Keratinocyte (primary cell): ENCODE measurements around the gene IHH.

Source experiments
- EZH2 ChIP-seq: IDR thresholded peaks from one replicate; pipeline ENCODE4 v1.6.1; 2012; ENCODE audit warnings: inconsistent platforms, mild to moderate bottlenecking, low read length, moderate library complexity
- TF ChIP-seq, protein P1 (sequence below), 3 experiments: IDR thresholded peaks in 1 of 3; conservative IDR thresholded peaks in 1 of 3; optimal IDR thresholded peaks in 1 of 3; 2 replicates in 2 of 3; 3 replicates in 1 of 3; pipeline versions ENCODE3 to v1.5.1; 2011; ENCODE audit warnings: low read length in 3 of 3, mild to moderate bottlenecking in 3 of 3, moderate library complexity in 2 of 3, control low read depth in 1 of 3, inconsistent platforms in 1 of 3; ENCODE audit not compliant: insufficient read depth in 2 of 3; ENCODE audit errors: extremely low read depth in 1 of 3

DNA sequence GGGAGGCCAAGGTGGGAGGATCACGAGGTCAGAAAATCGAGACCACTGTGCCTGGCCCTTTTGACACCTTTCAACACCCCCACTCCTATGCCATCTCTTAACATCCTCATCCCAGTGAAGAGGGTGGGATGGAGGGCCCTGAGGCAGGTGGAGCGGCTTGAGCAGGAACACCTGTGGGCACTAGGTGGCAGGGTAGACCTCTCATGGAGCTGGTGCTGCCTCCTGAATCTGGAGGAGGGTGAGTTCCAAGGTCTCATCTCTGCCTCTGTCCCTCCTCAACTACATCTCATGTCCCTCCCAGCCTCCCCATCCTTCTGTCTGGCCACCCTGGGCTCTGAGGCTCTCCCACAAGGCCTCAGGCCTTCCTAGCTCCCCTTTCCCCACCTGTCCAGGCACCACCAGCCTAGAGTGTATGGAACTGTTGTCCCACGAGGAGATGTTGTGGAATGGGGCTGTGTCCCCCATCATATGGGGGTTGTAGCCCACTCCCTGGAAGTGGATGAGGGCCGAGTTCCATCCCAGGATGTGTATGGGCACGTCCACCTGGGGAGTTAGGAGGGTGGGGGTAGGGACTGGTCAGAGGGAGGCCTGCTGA, 50.5 kb downstream of the IHH start:
- TF ChIP-seq, protein P1, sequence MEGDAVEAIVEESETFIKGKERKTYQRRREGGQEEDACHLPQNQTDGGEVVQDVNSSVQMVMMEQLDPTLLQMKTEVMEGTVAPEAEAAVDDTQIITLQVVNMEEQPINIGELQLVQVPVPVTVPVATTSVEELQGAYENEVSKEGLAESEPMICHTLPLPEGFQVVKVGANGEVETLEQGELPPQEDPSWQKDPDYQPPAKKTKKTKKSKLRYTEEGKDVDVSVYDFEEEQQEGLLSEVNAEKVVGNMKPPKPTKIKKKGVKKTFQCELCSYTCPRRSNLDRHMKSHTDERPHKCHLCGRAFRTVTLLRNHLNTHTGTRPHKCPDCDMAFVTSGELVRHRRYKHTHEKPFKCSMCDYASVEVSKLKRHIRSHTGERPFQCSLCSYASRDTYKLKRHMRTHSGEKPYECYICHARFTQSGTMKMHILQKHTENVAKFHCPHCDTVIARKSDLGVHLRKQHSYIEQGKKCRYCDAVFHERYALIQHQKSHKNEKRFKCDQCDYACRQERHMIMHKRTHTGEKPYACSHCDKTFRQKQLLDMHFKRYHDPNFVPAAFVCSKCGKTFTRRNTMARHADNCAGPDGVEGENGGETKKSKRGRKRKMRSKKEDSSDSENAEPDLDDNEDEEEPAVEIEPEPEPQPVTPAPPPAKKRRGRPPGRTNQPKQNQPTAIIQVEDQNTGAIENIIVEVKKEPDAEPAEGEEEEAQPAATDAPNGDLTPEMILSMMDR (optimal IDR thresholded peaks at IDR 0.05 in 1 of 3, IDR thresholded peaks at IDR 0.05 in 1 of 3, conservative IDR thresholded peaks at IDR 0.05 in 1 of 3; ENCODE audit: extremely low read depth in 1 of 3, insufficient read depth in 2 of 3, low read length in 3 of 3): peak; percentile 60 to 89 (median 80)
- no peak for TF ChIP-seq EZH2
